ENCODE data around the gene POU2F1.

Gene POU2F1

GRCh38 chr1:167431909-167432650 is 211.4 kb downstream of the POU2F1 start:
- no peak for DNase-seq (ENCODE audit: extremely low spot score)
- ChIA-PET CTCF (no interaction called here), POLR2A (interaction anchor here (1.2 kb wide), 2 partner anchors 23 to 212 kb away, joined by 3 to 4 read pairs; partner anchors contain the start of gene POU2F1)
- TF ChIP-seq PKNOX1 (IDR thresholded peaks at IDR 0.05) = no peak
- no peak for TF ChIP-seq NFRKB (IDR thresholded peaks at IDR 0.05)
- TF ChIP-seq FOXA1 (IDR thresholded peaks at IDR 0.05) = no peak

GRCh38 chr1:167432780-167433179 is 212.1 kb downstream of the POU2F1 start:
- POLR2A ChIA-PET = interaction anchor here (1.2 kb wide), 2 partner anchors 22 to 213 kb away, joined by 3 to 4 read pairs; partner anchors contain the start of gene POU2F1
- TF ChIP-seq ELF4 (IDR thresholded peaks at IDR 0.05) = no peak
- no peak for TF ChIP-seq PKNOX1 (IDR thresholded peaks at IDR 0.05)
- no peak for TF ChIP-seq ZNF384 (IDR thresholded peaks at IDR 0.05)
- TF ChIP-seq FOXK2 (IDR thresholded peaks at IDR 0.05) = no peak
- TF ChIP-seq FOXM1 (IDR thresholded peaks at IDR 0.05; ENCODE audit: borderline replicate concordance) = no peak
- TF ChIP-seq BHLHE40 (IDR thresholded peaks at IDR 0.05; ENCODE audit: borderline replicate concordance) = no peak
- TF ChIP-seq TARDBP (IDR thresholded peaks at IDR 0.05) = no peak
- TF ChIP-seq FOXA1 (IDR thresholded peaks at IDR 0.05) = no peak
- TF ChIP-seq CTBP1 (IDR thresholded peaks at IDR 0.05; ENCODE audit: borderline replicate concordance) = no peak
- no peak for TF ChIP-seq ARNT (IDR thresholded peaks at IDR 0.05)
- no peak for TF ChIP-seq L3MBTL2 (conservative IDR thresholded peaks at IDR 0.05)
- no peak for TF ChIP-seq LEF1 (IDR thresholded peaks at IDR 0.05; ENCODE audit: borderline replicate concordance)
- no peak for TF ChIP-seq NFRKB (IDR thresholded peaks at IDR 0.05)
- TF ChIP-seq HDGF (IDR thresholded peaks at IDR 0.05; ENCODE audit: borderline replicate concordance) = no peak
- TF ChIP-seq SUZ12 (IDR thresholded peaks at IDR 0.05) = no peak
- TF ChIP-seq SP1 (IDR thresholded peaks at IDR 0.05) = no peak
- DNase-seq (ENCODE audit: extremely low spot score) = no peak
- CTCF ChIA-PET = no interaction called here

- DNase-seq (ENCODE audit: extremely low spot score) = no peak
- CTCF ChIA-PET = no interaction called here
- no peak for TF ChIP-seq TARDBP (IDR thresholded peaks at IDR 0.05)
- TF ChIP-seq FOXA1 (IDR thresholded peaks at IDR 0.05) = no peak
- TF ChIP-seq SUZ12 (IDR thresholded peaks at IDR 0.05) = no peak
- TF ChIP-seq ZNF384 (IDR thresholded peaks at IDR 0.05) = no peak
- TF ChIP-seq BHLHE40 (IDR thresholded peaks at IDR 0.05; ENCODE audit: borderline replicate concordance) = no peak
- TF ChIP-seq L3MBTL2 (conservative IDR thresholded peaks at IDR 0.05) = no peak
- no peak for TF ChIP-seq ELF4 (IDR thresholded peaks at IDR 0.05)
- no peak for TF ChIP-seq FOXM1 (IDR thresholded peaks at IDR 0.05; ENCODE audit: borderline replicate concordance)
- no peak for TF ChIP-seq FOXK2 (IDR thresholded peaks at IDR 0.05)
- no peak for TF ChIP-seq HDGF (IDR thresholded peaks at IDR 0.05; ENCODE audit: borderline replicate concordance)
- no peak for TF ChIP-seq CTBP1 (IDR thresholded peaks at IDR 0.05; ENCODE audit: borderline replicate concordance)
- TF ChIP-seq LEF1 (IDR thresholded peaks at IDR 0.05; ENCODE audit: borderline replicate concordance) = no peak
- no peak for TF ChIP-seq PKNOX1 (IDR thresholded peaks at IDR 0.05)
- no peak for TF ChIP-seq NFRKB (IDR thresholded peaks at IDR 0.05)
- no peak for TF ChIP-seq SP1 (IDR thresholded peaks at IDR 0.05)
- TF ChIP-seq ARNT (IDR thresholded peaks at IDR 0.05) = no peak
- POLR2A ChIA-PET = no interaction called here
Measured at GRCh38 chr1:167433884-167434283, 213.2 kb downstream of the POU2F1 start.

- CTCF ChIA-PET = no interaction called here
- DNase-seq (ENCODE audit: extremely low spot score) = no peak
- POLR2A ChIA-PET = no interaction called here
- no peak for TF ChIP-seq TARDBP (IDR thresholded peaks at IDR 0.05)
- no peak for TF ChIP-seq NFRKB (IDR thresholded peaks at IDR 0.05)
- no peak for TF ChIP-seq FOXK2 (IDR thresholded peaks at IDR 0.05)
- TF ChIP-seq SUZ12 (IDR thresholded peaks at IDR 0.05) = no peak
- TF ChIP-seq PKNOX1 (IDR thresholded peaks at IDR 0.05) = no peak
- TF ChIP-seq ELF4 (IDR thresholded peaks at IDR 0.05) = no peak
- TF ChIP-seq ARNT (IDR thresholded peaks at IDR 0.05) = no peak
- no peak for TF ChIP-seq LEF1 (IDR thresholded peaks at IDR 0.05; ENCODE audit: borderline replicate concordance)
- no peak for TF ChIP-seq FOXA1 (IDR thresholded peaks at IDR 0.05)
- no peak for TF ChIP-seq BHLHE40 (IDR thresholded peaks at IDR 0.05; ENCODE audit: borderline replicate concordance)
- no peak for TF ChIP-seq HDGF (IDR thresholded peaks at IDR 0.05; ENCODE audit: borderline replicate concordance)
Measured at GRCh38 chr1:167434306-167434705, 213.6 kb downstream of the POU2F1 start.

GRCh38 chr1:167435484-167435883 is 214.8 kb downstream of the POU2F1 start:
- CTCF ChIA-PET = no interaction called here
- POLR2A ChIA-PET = no interaction called here

More at GRCh38 chr1:167435484-167435883, 214.8 kb downstream of the POU2F1 start:
- no peak for TF ChIP-seq NFRKB (IDR thresholded peaks at IDR 0.05)
- no peak for TF ChIP-seq CTBP1 (IDR thresholded peaks at IDR 0.05; ENCODE audit: borderline replicate concordance)
- no peak for TF ChIP-seq FOXA1 (IDR thresholded peaks at IDR 0.05)
- TF ChIP-seq L3MBTL2 (conservative IDR thresholded peaks at IDR 0.05) = no peak
- no peak for TF ChIP-seq LEF1 (IDR thresholded peaks at IDR 0.05; ENCODE audit: borderline replicate concordance)
- TF ChIP-seq TARDBP (IDR thresholded peaks at IDR 0.05) = no peak
- TF ChIP-seq SP1 (IDR thresholded peaks at IDR 0.05) = no peak
- no peak for TF ChIP-seq SUZ12 (IDR thresholded peaks at IDR 0.05)
- TF ChIP-seq BHLHE40 (IDR thresholded peaks at IDR 0.05; ENCODE audit: borderline replicate concordance) = no peak
- TF ChIP-seq PKNOX1 (IDR thresholded peaks at IDR 0.05) = no peak
- no peak for TF ChIP-seq ELF4 (IDR thresholded peaks at IDR 0.05)
- TF ChIP-seq ZNF384 (IDR thresholded peaks at IDR 0.05) = no peak
- TF ChIP-seq ARNT (IDR thresholded peaks at IDR 0.05) = no peak
- no peak for TF ChIP-seq HDGF (IDR thresholded peaks at IDR 0.05; ENCODE audit: borderline replicate concordance)
- no peak for TF ChIP-seq FOXM1 (IDR thresholded peaks at IDR 0.05; ENCODE audit: borderline replicate concordance)
- TF ChIP-seq FOXK2 (IDR thresholded peaks at IDR 0.05) = no peak
- no peak for DNase-seq (ENCODE audit: extremely low spot score)

Measured in HEK293T (cell line).